ENCODE measurements around the gene RNF145.
"Not testable (repeated sequence)": the region's sequence is repeated elsewhere in the genome, so short reads cannot be mapped to it uniquely, and the experiment has no call there.

Gene RNF145

DNA sequence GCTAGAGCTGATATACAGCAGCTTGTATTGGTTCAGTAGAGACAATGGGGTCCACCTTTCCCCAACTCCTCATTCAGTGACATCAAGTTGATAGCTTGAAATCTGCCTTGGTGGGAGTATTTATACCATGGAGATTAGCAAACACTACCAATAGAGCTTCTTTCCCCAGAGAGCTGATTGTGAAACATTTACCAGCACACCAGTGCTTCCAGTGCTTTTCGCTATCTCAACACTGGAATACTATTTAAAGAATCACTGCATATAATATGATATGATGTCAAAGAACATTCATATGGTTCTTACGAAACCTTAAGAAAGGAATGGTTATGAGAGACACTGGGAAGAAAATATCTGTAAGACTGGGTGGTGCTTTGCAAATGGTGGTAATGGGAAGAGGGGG is 21.8 kb upstream of the RNF145 start:
- H2AFZ ChIP-seq (ENCODE audit: low read length) = no peak overlapping the region
- no peaks in the 10 kb centered on the region for H3K79me2 ChIP-seq (ENCODE audit: insufficient read depth, low read length)
- no peaks in the 10 kb centered on the region for H4K20me1 ChIP-seq (ENCODE audit: insufficient read depth, low read length)
- no peaks in the 10 kb centered on the region for H3F3A ChIP-seq (ENCODE audit: insufficient read depth, low read length)
- H3K4me3 ChIP-seq (ENCODE audit: low read depth, low read length, poor library complexity, severe bottlenecking) = no peak overlapping the region
- H3K9ac ChIP-seq (ENCODE audit: low read length) = no peak overlapping the region
- no peaks in the 10 kb centered on the region for H3K4me1 ChIP-seq (ENCODE audit: insufficient read depth, low read length, severe bottlenecking)
- H3K27ac ChIP-seq (ENCODE audit: low read depth, low read length, poor library complexity, severe bottlenecking) = no peak overlapping the region
- no peak overlapping the region for H3K4me2 ChIP-seq (ENCODE audit: low read length)
- H3K27me3 ChIP-seq (ENCODE audit: insufficient read depth, low read length) = no peaks in the 10 kb centered on the region
- H3K36me3 ChIP-seq (ENCODE audit: insufficient read depth, low read length) = no peaks in the 10 kb centered on the region
- H3K9me2 ChIP-seq (ENCODE audit: low read depth, low read length) = no peaks in the 10 kb centered on the region
- no peaks in the 10 kb centered on the region for H3K9me3 ChIP-seq (ENCODE audit: low read length)
- TF ChIP-seq, protein P1, sequence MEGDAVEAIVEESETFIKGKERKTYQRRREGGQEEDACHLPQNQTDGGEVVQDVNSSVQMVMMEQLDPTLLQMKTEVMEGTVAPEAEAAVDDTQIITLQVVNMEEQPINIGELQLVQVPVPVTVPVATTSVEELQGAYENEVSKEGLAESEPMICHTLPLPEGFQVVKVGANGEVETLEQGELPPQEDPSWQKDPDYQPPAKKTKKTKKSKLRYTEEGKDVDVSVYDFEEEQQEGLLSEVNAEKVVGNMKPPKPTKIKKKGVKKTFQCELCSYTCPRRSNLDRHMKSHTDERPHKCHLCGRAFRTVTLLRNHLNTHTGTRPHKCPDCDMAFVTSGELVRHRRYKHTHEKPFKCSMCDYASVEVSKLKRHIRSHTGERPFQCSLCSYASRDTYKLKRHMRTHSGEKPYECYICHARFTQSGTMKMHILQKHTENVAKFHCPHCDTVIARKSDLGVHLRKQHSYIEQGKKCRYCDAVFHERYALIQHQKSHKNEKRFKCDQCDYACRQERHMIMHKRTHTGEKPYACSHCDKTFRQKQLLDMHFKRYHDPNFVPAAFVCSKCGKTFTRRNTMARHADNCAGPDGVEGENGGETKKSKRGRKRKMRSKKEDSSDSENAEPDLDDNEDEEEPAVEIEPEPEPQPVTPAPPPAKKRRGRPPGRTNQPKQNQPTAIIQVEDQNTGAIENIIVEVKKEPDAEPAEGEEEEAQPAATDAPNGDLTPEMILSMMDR (IDR thresholded peaks at IDR 0.05; ENCODE audit: low read length) = no peak
- no peak for TF ChIP-seq EZH2 (IDR thresholded peaks at IDR 0.05; ENCODE audit: borderline replicate concordance, low read length)

DNA sequence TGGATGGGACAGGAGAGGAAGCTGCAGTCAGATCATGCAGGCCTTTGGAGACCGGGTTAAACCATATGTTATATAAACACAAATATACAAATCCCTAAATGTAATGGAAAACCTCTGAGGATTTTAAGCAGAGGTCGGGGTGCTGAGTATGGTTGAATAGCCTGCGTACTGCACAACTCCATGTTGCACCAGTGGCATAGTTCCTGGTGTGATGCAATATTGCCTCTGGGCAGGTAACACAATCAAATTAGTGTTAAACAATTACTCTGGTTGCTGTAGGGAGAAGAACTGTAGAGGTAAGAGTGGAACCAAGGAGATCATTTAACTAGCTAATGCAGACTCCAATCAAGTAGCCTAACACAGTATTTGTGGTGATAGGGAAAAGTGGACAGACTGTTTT is 21.3 kb upstream of the RNF145 start:
- Histone ChIP-seq H3K4me1 (ENCODE audit: insufficient read depth, low read length, severe bottlenecking) (no peaks in the 10 kb centered on the region), H3K27me3 (ENCODE audit: insufficient read depth, low read length) (no peaks in the 10 kb centered on the region), H3K9ac (ENCODE audit: low read length) (no peak overlapping the region), H3K9me2 (ENCODE audit: low read depth, low read length) (no peaks in the 10 kb centered on the region), H3K4me3 (ENCODE audit: low read depth, low read length, poor library complexity, severe bottlenecking) (no peak overlapping the region), H4K20me1 (ENCODE audit: insufficient read depth, low read length) (no peaks in the 10 kb centered on the region), H3K4me2 (ENCODE audit: low read length) (no peak overlapping the region), H3K27ac (ENCODE audit: low read depth, low read length, poor library complexity, severe bottlenecking) (no peak overlapping the region), H3F3A (ENCODE audit: insufficient read depth, low read length) (no peaks in the 10 kb centered on the region), H3K9me3 (ENCODE audit: low read length) (no peaks in the 10 kb centered on the region), H3K79me2 (ENCODE audit: insufficient read depth, low read length) (no peaks in the 10 kb centered on the region), H2AFZ (ENCODE audit: low read length) (no peak overlapping the region), H3K36me3 (ENCODE audit: insufficient read depth, low read length) (no peaks in the 10 kb centered on the region)
- TF ChIP-seq EZH2 (IDR thresholded peaks at IDR 0.05; ENCODE audit: borderline replicate concordance, low read length) = no peak
- TF ChIP-seq, protein P1 (IDR thresholded peaks at IDR 0.05; ENCODE audit: low read length) = no peak

DNA sequence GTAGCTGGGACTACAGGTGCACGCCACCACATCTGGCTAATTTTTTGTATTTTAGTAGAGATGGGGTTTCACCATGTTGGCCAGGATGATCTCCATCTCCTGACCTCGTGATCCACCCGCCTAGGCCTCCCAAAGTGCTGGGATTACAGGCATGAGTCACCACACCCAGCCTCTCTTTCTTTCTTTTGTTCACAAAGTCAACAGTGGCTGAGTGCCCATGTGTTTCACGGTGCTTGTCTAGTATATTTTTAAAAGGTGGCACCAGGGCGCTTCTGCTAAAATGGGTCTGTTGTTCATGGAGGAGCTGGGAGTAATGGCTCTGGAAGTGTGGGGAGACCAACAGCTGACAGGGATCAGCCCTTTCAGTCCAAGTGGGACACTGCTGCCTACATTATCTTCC is 18.7 kb upstream of the RNF145 start:
- not testable (repeated sequence) for H3K27ac ChIP-seq (ENCODE audit: low read depth, low read length, poor library complexity, severe bottlenecking); H3F3A ChIP-seq (ENCODE audit: insufficient read depth, low read length); H3K4me3 ChIP-seq (ENCODE audit: low read depth, low read length, poor library complexity, severe bottlenecking); H3K27me3 ChIP-seq (ENCODE audit: insufficient read depth, low read length); H3K4me1 ChIP-seq (ENCODE audit: insufficient read depth, low read length, severe bottlenecking); H3K4me2 ChIP-seq (ENCODE audit: low read length); H4K20me1 ChIP-seq (ENCODE audit: insufficient read depth, low read length); H3K36me3 ChIP-seq (ENCODE audit: insufficient read depth, low read length); H3K79me2 ChIP-seq (ENCODE audit: insufficient read depth, low read length); H2AFZ ChIP-seq (ENCODE audit: low read length); H3K9me3 ChIP-seq (ENCODE audit: low read length); H3K9ac ChIP-seq (ENCODE audit: low read length); H3K9me2 ChIP-seq (ENCODE audit: low read depth, low read length)

DNA sequence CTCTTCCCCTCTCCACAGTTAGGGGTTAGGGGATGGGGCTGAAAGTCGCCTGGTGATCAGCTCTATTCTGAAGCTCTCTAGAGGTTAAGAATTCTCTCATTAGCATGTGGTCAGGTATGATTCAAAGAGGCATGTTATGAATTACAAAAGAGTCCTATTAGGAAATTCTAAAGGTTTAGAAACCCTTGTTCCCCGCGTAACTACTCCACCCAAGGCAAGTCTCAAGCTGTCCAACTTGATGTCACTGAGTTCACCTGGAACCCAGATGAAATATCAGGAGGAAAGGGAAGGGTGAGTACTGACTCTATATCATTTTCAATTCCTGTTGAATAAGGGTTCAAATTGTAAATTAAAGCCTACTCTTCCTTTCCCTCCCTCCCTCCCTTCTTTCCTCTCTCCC is 18.1 kb upstream of the RNF145 start:
- no peaks in the 10 kb centered on the region for H3K9me2 ChIP-seq (ENCODE audit: low read depth, low read length)
- no peaks in the 10 kb centered on the region for H3K79me2 ChIP-seq (ENCODE audit: insufficient read depth, low read length)
- no peak overlapping the region for H3K4me3 ChIP-seq (ENCODE audit: low read depth, low read length, poor library complexity, severe bottlenecking)
- H3K27ac ChIP-seq (ENCODE audit: low read depth, low read length, poor library complexity, severe bottlenecking) = no peak overlapping the region
- H3K9me3 ChIP-seq (ENCODE audit: low read length) = no peaks in the 10 kb centered on the region
- H4K20me1 ChIP-seq (ENCODE audit: insufficient read depth, low read length) = no peaks in the 10 kb centered on the region
- H3F3A ChIP-seq (ENCODE audit: insufficient read depth, low read length) = no peaks in the 10 kb centered on the region
- no peaks in the 10 kb centered on the region for H3K4me1 ChIP-seq (ENCODE audit: insufficient read depth, low read length, severe bottlenecking)
- H3K36me3 ChIP-seq (ENCODE audit: insufficient read depth, low read length) = no peaks in the 10 kb centered on the region
- no peak overlapping the region for H2AFZ ChIP-seq (ENCODE audit: low read length)
- H3K27me3 ChIP-seq (ENCODE audit: insufficient read depth, low read length) = no peaks in the 10 kb centered on the region
- TF ChIP-seq, protein P1 (IDR thresholded peaks at IDR 0.05; ENCODE audit: low read length) = no peak
- no peak for TF ChIP-seq EZH2 (IDR thresholded peaks at IDR 0.05; ENCODE audit: borderline replicate concordance, low read length)
- no peak overlapping the region for H3K4me2 ChIP-seq (ENCODE audit: low read length)
- H3K9ac ChIP-seq (ENCODE audit: low read length) = no peak overlapping the region

Measured in OCI-LY1 (cell line).